Lower lobe of right lung (tissue), 2 donors: Measurements from ENCODE around the gene ANKRD44. TPM values are rescaled to one million over a fixed set of nuclear protein-coding genes. Genes with fewer than 3 reads are reported as not detected.

Experiments used
- ATAC-seq, 2 donors: fragments of 200-7000 bp; cut with Tn5 transposase; one replicate each; pipeline ENCODE4 v1.9.1; 2020 to 2022; ENCODE audit warnings: mild to moderate bottlenecking in 2 of 2, moderate library complexity in 2 of 2
- DNase-seq: peaks from one replicate; pipeline ENCODE4 v3.0.0-alpha.2; 2020
- H3K27ac ChIP-seq: fragments of 200-600 bp; one replicate; pipeline ENCODE4 v1.8.0; 2022
- H3K27me3 ChIP-seq: fragments of 200-600 bp; one replicate; pipeline ENCODE4 v1.8.0; 2022; ENCODE audit warnings: low read depth
- H3K36me3 ChIP-seq: fragments of 200-600 bp; one replicate; pipeline ENCODE4 v1.8.0; 2022; ENCODE audit warnings: mild to moderate bottlenecking
- H3K4me1 ChIP-seq: fragments of 200-600 bp; one replicate; pipeline ENCODE4 v1.8.0; 2022
- H3K4me3 ChIP-seq: fragments of 200-600 bp; one replicate; pipeline ENCODE4 v1.8.0; 2022; ENCODE audit warnings: mild to moderate bottlenecking
- H3K9me3 ChIP-seq: fragments of 200-600 bp; one replicate; pipeline ENCODE4 v1.8.0; 2022
- intact Hi-C: fragments of 100-400 bp; cut with DNase I; formaldehyde crosslinking; loops from one replicate; pipeline ENCODE4 v1.11.0; 2022
- total RNA-seq: library from RNA; stranded (reverse); fragmentation: NEBNext Ultra II Directional; extraction: Animal tissue kit (Norgen Biotek cat#: 25700); gene quantifications from one replicate; pipeline ENCODE4 v1.2.1, GENCODE V29; 2021
- TF ChIP-seq, protein P1 (sequence below): fragments of 200-600 bp; IDR thresholded peaks from one replicate; pipeline ENCODE4 v1.8.0; 2022; ENCODE audit warnings: antibody characterized with exemption, mild to moderate bottlenecking
- donor health status: DM: no; HTN: yes; CAD: no; lungs with severe emphysema.

ANKRD44 gene
- total RNA-seq, 1 donor from 2014 or later, result 58.7 TPM

DNA sequence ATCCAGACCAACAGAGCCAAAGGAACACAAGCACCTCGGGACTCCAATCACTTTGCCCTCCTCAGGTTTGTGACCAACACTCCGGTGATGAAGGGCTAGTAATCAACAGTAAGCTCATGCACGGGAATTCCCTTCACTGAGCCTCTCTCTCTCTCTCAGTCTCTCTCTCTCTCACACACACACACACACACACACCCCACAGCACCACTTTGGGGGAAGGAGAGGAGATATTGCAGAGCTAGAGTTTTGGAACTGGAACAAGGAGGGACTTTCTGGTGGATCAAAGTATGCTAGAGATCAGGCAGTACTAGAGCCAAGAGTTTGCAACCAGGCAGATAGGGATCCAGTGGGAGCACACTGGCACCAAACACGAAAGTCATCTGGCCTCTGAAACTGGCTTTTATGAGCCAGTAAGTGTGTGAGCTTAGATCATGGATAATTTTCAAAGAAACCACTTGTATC is 98.7 kb downstream of the ANKRD44 start:
- H3K9me3 ChIP-seq, result no peaks in the 10 kb centered on the region
- intact Hi-C loops, result no loop called here
- no peaks in the 10 kb centered on the region for H3K36me3 ChIP-seq
- H3K27me3 ChIP-seq, result no peaks in the 10 kb centered on the region
- no peak for ATAC-seq
- H3K4me3 ChIP-seq, result no peak overlapping the region
- peaks cover 86% of the 10 kb centered on the region for H3K4me1 ChIP-seq
- no peak for DNase-seq
- TF ChIP-seq, protein P1, sequence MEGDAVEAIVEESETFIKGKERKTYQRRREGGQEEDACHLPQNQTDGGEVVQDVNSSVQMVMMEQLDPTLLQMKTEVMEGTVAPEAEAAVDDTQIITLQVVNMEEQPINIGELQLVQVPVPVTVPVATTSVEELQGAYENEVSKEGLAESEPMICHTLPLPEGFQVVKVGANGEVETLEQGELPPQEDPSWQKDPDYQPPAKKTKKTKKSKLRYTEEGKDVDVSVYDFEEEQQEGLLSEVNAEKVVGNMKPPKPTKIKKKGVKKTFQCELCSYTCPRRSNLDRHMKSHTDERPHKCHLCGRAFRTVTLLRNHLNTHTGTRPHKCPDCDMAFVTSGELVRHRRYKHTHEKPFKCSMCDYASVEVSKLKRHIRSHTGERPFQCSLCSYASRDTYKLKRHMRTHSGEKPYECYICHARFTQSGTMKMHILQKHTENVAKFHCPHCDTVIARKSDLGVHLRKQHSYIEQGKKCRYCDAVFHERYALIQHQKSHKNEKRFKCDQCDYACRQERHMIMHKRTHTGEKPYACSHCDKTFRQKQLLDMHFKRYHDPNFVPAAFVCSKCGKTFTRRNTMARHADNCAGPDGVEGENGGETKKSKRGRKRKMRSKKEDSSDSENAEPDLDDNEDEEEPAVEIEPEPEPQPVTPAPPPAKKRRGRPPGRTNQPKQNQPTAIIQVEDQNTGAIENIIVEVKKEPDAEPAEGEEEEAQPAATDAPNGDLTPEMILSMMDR, result no peak
- peak overlapping the region; percentile 57 for H3K27ac ChIP-seq

DNA sequence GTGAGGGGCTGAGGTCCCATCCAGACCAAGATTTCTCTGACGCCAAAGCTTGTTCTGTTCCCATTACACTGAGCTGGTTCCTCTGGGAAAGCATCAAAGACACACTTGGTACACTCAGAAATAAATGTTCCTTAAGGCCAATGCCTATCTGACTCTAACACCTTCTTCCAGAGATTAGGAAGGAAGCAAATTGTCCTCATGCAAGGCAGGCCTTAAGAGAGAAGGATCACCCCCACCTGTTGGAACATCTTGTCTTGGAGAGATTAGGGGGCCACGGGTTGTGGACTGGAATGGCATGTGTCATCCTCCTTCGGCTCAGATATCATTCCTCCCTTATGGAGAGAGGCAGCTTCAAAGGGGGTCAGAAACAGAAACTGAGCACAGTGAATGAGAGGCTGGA is 100.2 kb downstream of the ANKRD44 start:
- ATAC-seq, result no peak
- Histone ChIP-seq H3K4me3 (no peak overlapping the region), H3K36me3 (no peaks in the 10 kb centered on the region), H3K27ac (peak overlapping the region; percentile 79), H3K9me3 (no peaks in the 10 kb centered on the region), H3K4me1 (peaks cover 83% of the 10 kb centered on the region), H3K27me3 (no peaks in the 10 kb centered on the region)
- DNase-seq, result no peak
- TF ChIP-seq, protein P1, result no peak
- intact Hi-C loops, result no loop called here

DNA sequence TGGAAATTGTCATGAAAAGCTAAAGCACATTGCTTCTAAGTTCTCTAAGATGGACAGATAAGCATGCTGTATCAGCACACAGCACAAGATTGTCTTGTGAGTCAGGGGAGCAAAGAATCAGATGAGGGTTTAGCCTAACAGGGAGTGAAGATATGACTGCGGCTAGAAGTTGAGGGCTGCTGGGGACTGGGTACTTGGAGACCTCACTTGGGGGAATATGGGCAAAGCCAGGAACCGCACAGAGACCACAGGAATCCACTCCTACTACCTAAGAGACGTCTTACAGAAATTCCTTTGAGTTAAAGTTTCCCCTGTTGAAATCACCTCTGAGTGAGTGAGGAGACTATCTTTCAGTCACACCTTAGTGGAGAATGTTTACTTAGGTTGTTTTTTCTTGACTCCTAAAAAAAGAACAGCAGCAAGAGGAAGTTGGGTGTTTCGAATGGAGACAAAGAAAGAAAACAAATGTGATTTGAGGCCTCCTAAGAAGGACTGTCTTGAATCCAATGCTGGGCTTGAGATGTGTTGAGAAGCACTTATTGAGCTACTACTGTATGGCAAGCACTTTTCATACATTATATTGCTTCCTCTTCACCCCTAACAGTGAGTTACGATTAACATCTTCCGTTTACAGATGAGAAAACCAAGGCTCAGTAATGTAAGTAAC is 100.7 kb downstream of the ANKRD44 start:
- peak; percentile 59 for DNase-seq
- Histone ChIP-seq H3K9me3 (no peaks in the 10 kb centered on the region), H3K36me3 (no peaks in the 10 kb centered on the region), H3K4me1 (peaks cover 83% of the 10 kb centered on the region), H3K4me3 (no peak overlapping the region), H3K27me3 (no peaks in the 10 kb centered on the region), H3K27ac (peak overlapping the region; percentile 79)
- intact Hi-C loops, result no loop called here
- peak; percentile 91 to 92 for ATAC-seq
- TF ChIP-seq, protein P1, result no peak

DNA sequence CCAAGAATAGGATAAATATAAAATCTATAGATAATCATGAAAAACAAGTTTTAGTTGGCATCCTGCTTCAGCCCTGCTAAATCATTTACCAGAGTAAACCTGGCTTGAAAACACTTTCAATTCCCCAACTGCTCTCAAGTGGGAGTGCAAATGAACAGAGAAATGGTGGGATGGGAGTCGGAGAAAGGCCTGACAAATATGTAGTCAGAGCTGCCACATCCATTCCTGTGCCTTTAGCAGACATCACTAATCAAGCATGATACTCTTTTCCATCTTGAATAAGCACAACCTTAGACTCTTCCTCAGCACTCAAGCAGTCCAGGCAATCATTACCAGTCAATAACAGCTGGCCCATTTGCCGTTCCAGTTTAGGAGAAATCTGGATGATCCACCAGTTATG is 101.3 kb downstream of the ANKRD44 start:
- TF ChIP-seq, protein P1, result no peak
- no peak for DNase-seq
- peaks cover 86% of the 10 kb centered on the region for H3K4me1 ChIP-seq
- H3K9me3 ChIP-seq, result no peaks in the 10 kb centered on the region
- ATAC-seq, result peak; percentile 39 to 61
- peak overlapping the region; percentile 79 for H3K27ac ChIP-seq
- intact Hi-C loops, result no loop called here
- H3K27me3 ChIP-seq, result no peaks in the 10 kb centered on the region
- no peaks in the 10 kb centered on the region for H3K36me3 ChIP-seq
- H3K4me3 ChIP-seq, result no peak overlapping the region

DNA sequence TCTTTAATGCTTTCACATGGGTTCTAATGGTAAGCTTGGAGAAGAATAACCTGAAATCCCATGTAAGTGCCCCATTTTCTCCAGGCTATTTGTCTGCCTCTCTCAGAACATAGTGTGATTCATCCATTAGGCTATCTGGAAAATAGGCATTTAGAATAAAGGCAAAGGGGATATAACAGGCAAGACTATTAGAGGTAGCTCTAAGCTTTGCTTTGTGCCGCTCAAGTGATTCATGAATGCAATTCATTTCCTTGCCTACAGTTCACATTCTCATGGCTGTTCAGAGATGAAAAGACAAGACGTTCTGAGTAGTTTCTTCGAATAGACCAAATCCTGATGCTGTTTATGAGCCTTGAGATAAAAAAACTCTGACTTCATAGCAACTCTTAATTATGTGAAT is 101.7 kb downstream of the ANKRD44 start:
- DNase-seq (no peak), ATAC-seq (peak in 1 of 2 donors; percentile 55)
- TF ChIP-seq, protein P1, result no peak
- Histone ChIP-seq H3K4me3 (no peak overlapping the region), H3K36me3 (no peaks in the 10 kb centered on the region), H3K27ac (peak overlapping the region; percentile 79), H3K4me1 (peaks cover 88% of the 10 kb centered on the region), H3K9me3 (no peaks in the 10 kb centered on the region), H3K27me3 (no peaks in the 10 kb centered on the region)
- intact Hi-C loops, result no loop called here
